GM12878 (cell line): ENCODE results near the gene DENND1C. TPM values are rescaled to one million over a fixed set of nuclear protein-coding genes. Genes with fewer than 3 reads are reported as not detected.

Experiments
- ATAC-seq: fragments of 200-7000 bp; cut with Tn5 transposase; 3 replicates; pipeline ENCODE4 v1.9.1; 2020; ENCODE audit warnings: mild to moderate bottlenecking, moderate library complexity
- BruUV-seq: library from RNA; stranded (reverse); fragments of 400-500 nt; replicated peaks from 2 replicates; lab custom pipeline; 2021; lab: Mats Ljungman, UMichigan
- CTCF ChIA-PET: fragments of 300-600 bp; sonication (Branson Sonifier 250); formaldehyde crosslinking; extraction: SDS; loops from one replicate; lab custom pipeline; 2021; ENCODE audit warnings: inconsistent platforms; lab: Yijun Ruan, JAX
- POLR2A ChIA-PET: fragments of 350-600 bp; formaldehyde crosslinking; extraction: SDS; loops from one replicate; lab custom pipeline; 2021; ENCODE audit warnings: inconsistent platforms; lab: Charles Lee
- RAD21 ChIA-PET: fragments of 300-600 bp; sonication (Branson Sonifier 250); formaldehyde crosslinking; loops from one replicate; lab custom pipeline; 2023; ENCODE audit warnings: antibody characterized with exemption; ENCODE audit not compliant: unreplicated experiment; lab: Charles Lee
- SMC1A ChIA-PET: fragments of 300-600 bp; sonication (Branson Sonifier 250); formaldehyde crosslinking; loops from one replicate; lab custom pipeline; 2023; ENCODE audit not compliant: unreplicated experiment, uncharacterized antibody; lab: Charles Lee
- DNase-seq: peaks from one replicate; pipeline ENCODE4 v3.0.0-alpha.2; 2011; ENCODE audit warnings: low read depth, low spot score
- FAIRE-seq: peaks from 3 replicates; lab custom pipeline; 2011; peaks lifted over from hg19 to GRCh38; lab: Jason Lieb, UNC
- H2AFZ ChIP-seq: 2 replicates; pipeline ENCODE4 v1.6.0; 2011; ENCODE audit warnings: low read depth, low read length, control low read depth; ENCODE audit not compliant: control insufficient read depth
- H3K27ac ChIP-seq: 2 replicates; pipeline ENCODE4 v1.5.1; 2011; ENCODE audit warnings: control low read depth; ENCODE audit not compliant: control insufficient read depth, insufficient read depth
- H3K27me3 ChIP-seq, 2 experiments: replicated peaks in 1 of 2; 2 replicates each; pipeline versions ENCODE4 v1.6.0 to v1.6.1; 2011; ENCODE audit warnings: low read length in 1 of 2; ENCODE audit not compliant: control insufficient read depth in 2 of 2, insufficient read depth in 2 of 2
- H3K36me3 ChIP-seq, 2 experiments: 2 replicates each; pipeline ENCODE4 v1.5.1; 2011; ENCODE audit warnings: low read length in 1 of 2; ENCODE audit not compliant: control insufficient read depth in 2 of 2, insufficient read depth in 2 of 2
- H3K4me1 ChIP-seq: 2 replicates; pipeline ENCODE4 v1.6.1; 2011; ENCODE audit warnings: mild to moderate bottlenecking, low read length, moderate library complexity, mixed read lengths; ENCODE audit not compliant: control insufficient read depth, insufficient read depth
- H3K4me2 ChIP-seq: 2 replicates; pipeline ENCODE4 v1.6.0; 2011; ENCODE audit warnings: control low read depth; ENCODE audit not compliant: control insufficient read depth, insufficient read depth
- H3K4me3 ChIP-seq: fragments of 200-600 bp; sonication (generic); 2 replicates; pipeline ENCODE4 v1.5.1; 2016
- H3K79me2 ChIP-seq: 2 replicates; pipeline ENCODE4 v1.6.0; 2011; ENCODE audit warnings: low read length; ENCODE audit not compliant: control insufficient read depth, insufficient read depth
- H3K9ac ChIP-seq: 2 replicates; pipeline ENCODE4 v1.8.0; 2011; ENCODE audit warnings: low read length, control low read depth, mixed read lengths; ENCODE audit not compliant: control insufficient read depth, insufficient read depth
- H3K9me3 ChIP-seq: replicated peaks from 3 replicates; pipeline ENCODE4 v1.5.1; 2011; ENCODE audit warnings: mild to moderate bottlenecking, low read length; ENCODE audit not compliant: control insufficient read depth, insufficient read depth
- H4K20me1 ChIP-seq: 2 replicates; pipeline ENCODE4 v1.6.0; 2011; ENCODE audit not compliant: control insufficient read depth, insufficient read depth
- ATF3 ChIP-seq: IDR thresholded peaks from 2 replicates; pipeline ENCODE4 v1.6.1; 2011; ENCODE audit warnings: low read depth, mild to moderate bottlenecking, low read length, moderate library complexity, borderline replicate concordance; ENCODE audit errors: extremely low read depth
- CHD1 ChIP-seq: IDR thresholded peaks from 2 replicates; pipeline ENCODE4 v1.6.1; 2012; ENCODE audit warnings: low read depth, low read length, improper control_type of control experiment
- ELK1 ChIP-seq: IDR thresholded peaks from 2 replicates; pipeline ENCODE4 v1.6.1; 2012; ENCODE audit warnings: low read depth, low read length, improper control_type of control experiment
- MEF2B ChIP-seq: fragments of 450-650 bp; IDR thresholded peaks from 2 replicates; pipeline ENCODE4 v1.6.1; 2018; ENCODE audit warnings: mild to moderate bottlenecking, moderate library complexity; ENCODE audit not compliant: partially characterized antibody, poor library complexity, severe bottlenecking
- MXI1 ChIP-seq: fragments of 150-350 bp; IDR thresholded peaks from 2 replicates; pipeline ENCODE4 v1.6.1; 2011; ENCODE audit warnings: low read depth, mild to moderate bottlenecking, inconsistent platforms, low read length, improper control_type of control experiment
- NFIC ChIP-seq: IDR thresholded peaks from 2 replicates; pipeline ENCODE4 v1.6.1; 2012; ENCODE audit warnings: low read depth, mild to moderate bottlenecking, inconsistent platforms, low read length, moderate library complexity
- RCOR1 ChIP-seq: conservative IDR thresholded peaks from 2 replicates; pipeline ENCODE4 v1.6.1; 2012; ENCODE audit warnings: low read depth, low read length, improper control_type of control experiment
- RFX5 ChIP-seq: IDR thresholded peaks from 2 replicates; pipeline ENCODE4 v1.6.1; 2011; ENCODE audit warnings: low read depth, low read length, improper control_type of control experiment
- WGBS: methylation state at CpG from one replicate; pipeline ENCODE4 v1.1.6; 2016; ENCODE audit warnings: low lambda C conversion rate; ENCODE audit not compliant: insufficient replicate concordance, insufficient coverage; ENCODE audit errors: missing lambda C conversion rate; 5-methylcytosine and 5-hydroxymethylcytosine counted together
- in situ Hi-C: fragments of 300-500 bp; cut with MboI; formaldehyde crosslinking; loops from 9 replicates; pipeline ENCODE4 v1.14.3; 2018; ENCODE audit warnings: mixed read lengths
- intact Hi-C: fragments of 100-400 bp; cut with micrococcal nuclease; formaldehyde crosslinking; loops from one replicate; pipeline ENCODE4 v1.14.2; 2022; ENCODE audit not compliant: unreplicated experiment
- polyA plus RNA-seq, 11 experiments: library from polyadenylated mRNA; depleted of rRNA in 4 of 11; unstranded in 6 of 11; stranded (reverse) in 5 of 11; fragments of >200 nt; fragmentation: Nextera tagmentation in 4 of 11; fragmentation: Illumina TruSeq in 1 of 11; extraction: Ambion mirVana in 4 of 11; extraction: Trizol in 1 of 11; gene quantifications; 1 replicate in 1 of 11; 2 replicates in 10 of 11; pipeline versions ENCODE4 v1.2.1 to v1.2.3, GENCODE V29; 2011 to 2016; ENCODE audit warnings: inconsistent platforms in 2 of 11, missing spikeins in 2 of 11, low read depth in 1 of 11
- total RNA-seq, 4 experiments: library from RNA; depleted of rRNA in 3 of 4; stranded (reverse); fragments of >200 nt in 3 of 4; fragmentation: Illumina TruSeq in 1 of 4; extraction: Trizol in 1 of 4; gene quantifications; 2 replicates each; pipeline versions ENCODE4 v1.2.1 to v1.2.3, GENCODE V29; 2013 to 2021
- TF ChIP-seq, protein P1 (sequence below): fragments of 150-350 bp; IDR thresholded peaks from 2 replicates; pipeline ENCODE4 v1.6.1; 2016; ENCODE audit warnings: low read depth, low read length
- TF ChIP-seq, protein P2 (sequence below): fragments of 450-650 bp; IDR thresholded peaks from 2 replicates; pipeline ENCODE4 v1.6.1; 2018; ENCODE audit warnings: borderline replicate concordance, mild to moderate bottlenecking; ENCODE audit not compliant: partially characterized antibody

Gene DENND1C
- total and polyA plus RNA-seq, 10 of the 15 experiments (the other 5 are each of a cell fraction or from before 2014, with no cell fraction given), result 2.4 to 54.3 (median 32.7) TPM

DNA sequence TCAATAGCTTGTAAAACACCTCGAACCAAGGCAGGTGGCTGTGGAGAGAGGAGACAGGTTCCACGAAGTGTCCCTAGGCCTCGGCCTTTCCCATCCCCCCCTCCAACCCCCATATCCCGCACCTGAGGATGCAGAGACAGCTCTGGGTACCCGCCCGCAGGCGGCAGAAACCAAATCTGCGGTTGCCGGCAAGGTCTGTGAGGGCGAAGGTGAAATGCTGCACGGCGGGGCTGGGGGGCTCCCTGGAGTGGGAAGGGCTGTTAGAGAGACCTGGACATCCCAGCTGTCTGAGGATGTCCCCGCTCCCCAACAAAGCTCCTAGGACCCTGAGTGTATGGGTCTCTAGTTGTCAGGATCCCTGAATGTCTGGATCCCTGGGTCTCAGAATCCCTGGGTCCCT lies 2.8 kb downstream of the DENND1C start (continued):
- TF ChIP-seq MEF2B (no peak), RCOR1 (no peak)
- TF ChIP-seq, protein P1, sequence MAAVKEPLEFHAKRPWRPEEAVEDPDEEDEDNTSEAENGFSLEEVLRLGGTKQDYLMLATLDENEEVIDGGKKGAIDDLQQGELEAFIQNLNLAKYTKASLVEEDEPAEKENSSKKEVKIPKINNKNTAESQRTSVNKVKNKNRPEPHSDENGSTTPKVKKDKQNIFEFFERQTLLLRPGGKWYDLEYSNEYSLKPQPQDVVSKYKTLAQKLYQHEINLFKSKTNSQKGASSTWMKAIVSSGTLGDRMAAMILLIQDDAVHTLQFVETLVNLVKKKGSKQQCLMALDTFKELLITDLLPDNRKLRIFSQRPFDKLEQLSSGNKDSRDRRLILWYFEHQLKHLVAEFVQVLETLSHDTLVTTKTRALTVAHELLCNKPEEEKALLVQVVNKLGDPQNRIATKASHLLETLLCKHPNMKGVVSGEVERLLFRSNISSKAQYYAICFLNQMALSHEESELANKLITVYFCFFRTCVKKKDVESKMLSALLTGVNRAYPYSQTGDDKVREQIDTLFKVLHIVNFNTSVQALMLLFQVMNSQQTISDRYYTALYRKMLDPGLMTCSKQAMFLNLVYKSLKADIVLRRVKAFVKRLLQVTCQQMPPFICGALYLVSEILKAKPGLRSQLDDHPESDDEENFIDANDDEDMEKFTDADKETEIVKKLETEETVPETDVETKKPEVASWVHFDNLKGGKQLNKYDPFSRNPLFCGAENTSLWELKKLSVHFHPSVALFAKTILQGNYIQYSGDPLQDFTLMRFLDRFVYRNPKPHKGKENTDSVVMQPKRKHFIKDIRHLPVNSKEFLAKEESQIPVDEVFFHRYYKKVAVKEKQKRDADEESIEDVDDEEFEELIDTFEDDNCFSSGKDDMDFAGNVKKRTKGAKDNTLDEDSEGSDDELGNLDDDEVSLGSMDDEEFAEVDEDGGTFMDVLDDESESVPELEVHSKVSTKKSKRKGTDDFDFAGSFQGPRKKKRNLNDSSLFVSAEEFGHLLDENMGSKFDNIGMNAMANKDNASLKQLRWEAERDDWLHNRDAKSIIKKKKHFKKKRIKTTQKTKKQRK, result no peak

GRCh38 chr19:6476896-6477431 lies 4.6 kb downstream of the DENND1C start:
- ChIA-PET POLR2A (interaction anchor here (0.6 to 1.4 kb wide), 3 partner anchors 52 to 416 kb away, joined by 3 to 4 read pairs (median 3); partner anchors contain the start of gene KHSRP), SMC1A (no interaction called here), CTCF (no interaction called here)
- H3K27me3 ChIP-seq, result no peaks in the 10 kb centered on the region
- intact Hi-C loops, result no loop called here
- H2AFZ ChIP-seq, result no peak overlapping the region
- H3K4me1 ChIP-seq, result peaks cover 6% of the 10 kb centered on the region; the same call in 1 of the 2 replicates
- peaks cover 14% of the 10 kb centered on the region for H3K79me2 ChIP-seq
- H3K27ac ChIP-seq, result no peak overlapping the region
- in situ Hi-C loops, result no loop called here
- no peak overlapping the region for H3K4me2 ChIP-seq
- ATAC-seq, result no peak
- FAIRE-seq, result no peak
- no TSS peak for BruUV-seq
- H3K36me3 ChIP-seq, result peaks cover 8 to 17% of the 10 kb centered on the region in 2 experiments; a peak in 3 of 4 replicates
- no peak for DNase-seq
- H3K4me3 ChIP-seq, result no peak overlapping the region
- no peak overlapping the region for H3K9ac ChIP-seq
- no peaks in the 10 kb centered on the region; the same call in 2 of the 3 replicates for H3K9me3 ChIP-seq
- 100% methylated on average over 25 of the region's 29 CpGs for WGBS
- TF ChIP-seq CHD1, result no peak
- TF ChIP-seq MXI1, result no peak
- TF ChIP-seq ELK1, result no peak
- TF ChIP-seq, protein P2, sequence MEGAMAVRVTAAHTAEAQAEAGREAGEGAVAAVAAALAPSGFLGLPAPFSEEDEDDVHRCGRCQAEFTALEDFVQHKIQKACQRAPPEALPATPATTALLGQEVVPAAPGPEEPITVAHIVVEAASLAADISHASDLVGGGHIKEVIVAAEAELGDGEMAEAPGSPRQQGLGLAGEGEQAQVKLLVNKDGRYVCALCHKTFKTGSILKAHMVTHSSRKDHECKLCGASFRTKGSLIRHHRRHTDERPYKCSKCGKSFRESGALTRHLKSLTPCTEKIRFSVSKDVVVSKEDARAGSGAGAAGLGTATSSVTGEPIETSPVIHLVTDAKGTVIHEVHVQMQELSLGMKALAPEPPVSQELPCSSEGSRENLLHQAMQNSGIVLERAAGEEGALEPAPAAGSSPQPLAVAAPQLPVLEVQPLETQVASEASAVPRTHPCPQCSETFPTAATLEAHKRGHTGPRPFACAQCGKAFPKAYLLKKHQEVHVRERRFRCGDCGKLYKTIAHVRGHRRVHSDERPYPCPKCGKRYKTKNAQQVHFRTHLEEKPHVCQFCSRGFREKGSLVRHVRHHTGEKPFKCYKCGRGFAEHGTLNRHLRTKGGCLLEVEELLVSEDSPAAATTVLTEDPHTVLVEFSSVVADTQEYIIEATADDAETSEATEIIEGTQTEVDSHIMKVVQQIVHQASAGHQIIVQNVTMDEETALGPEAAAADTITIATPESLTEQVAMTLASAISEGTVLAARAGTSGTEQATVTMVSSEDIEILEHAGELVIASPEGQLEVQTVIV, result no peak
- no peak for TF ChIP-seq NFIC
- TF ChIP-seq RFX5, result no peak
- no peak for TF ChIP-seq ATF3
- TF ChIP-seq, all 136 proteins: peak for 0
- H4K20me1 ChIP-seq, result no peaks in the 10 kb centered on the region
- RAD21 ChIA-PET, result no interaction called here
